GM12892 (cell line): ENCODE results near the gene MTHFD1L.

Experiments
- POLR2A ChIP-seq: IDR thresholded peaks from 2 replicates; pipeline ENCODE4 v1.6.1; 2011; ENCODE audit warnings: low read depth, low read length, control low read depth
- TAF1 ChIP-seq: IDR thresholded peaks from 2 replicates; pipeline ENCODE4 v1.6.1; 2011; ENCODE audit warnings: low read depth, mild to moderate bottlenecking, control low read depth, low read length, borderline replicate concordance

- TF ChIP-seq TAF1 (no peak), POLR2A (no peak)
Measured at GRCh38 chr6:151021896-151022295, 156.4 kb downstream of the MTHFD1L start.
